HG03095 (cell line): ENCODE results near the gene LOXHD1.

Source experiments
- ATAC-seq: cut with Tn5 transposase; IDR thresholded peaks from one replicate; pipeline ENCODE4 v1.9.1; 2021; ENCODE audit warnings: moderate library complexity; ENCODE audit not compliant: unreplicated experiment

The LOXHD1 gene

GRCh38 chr18:46482831-46483230 lies 174.2 kb downstream of the LOXHD1 start:
- ATAC-seq = no peak

GRCh38 chr18:46481847-46482245 lies 175.2 kb downstream of the LOXHD1 start:
- ATAC-seq = no peak

- ATAC-seq = no peak
These were observed 175.8 kb downstream of the LOXHD1 start for GRCh38 chr18:46481048-46481846.

GRCh38 chr18:46480226-46480625 lies 176.8 kb downstream of the LOXHD1 start:
- no peak for ATAC-seq

- no peak for ATAC-seq
These were observed 178.2 kb downstream of the LOXHD1 start for GRCh38 chr18:46478796-46479195.

- no peak for ATAC-seq
These were observed 179.5 kb downstream of the LOXHD1 start for GRCh38 chr18:46477425-46478011.

GRCh38 chr18:46475390-46475752 lies 181.6 kb downstream of the LOXHD1 start:
- ATAC-seq = no peak

- no peak for ATAC-seq
These were observed 182.3 kb downstream of the LOXHD1 start for GRCh38 chr18:46474487-46475389.

GRCh38 chr18:46471809-46472498 lies 185.1 kb downstream of the LOXHD1 start:
- ATAC-seq = no peak

GRCh38 chr18:46470714-46471113 lies 186.3 kb downstream of the LOXHD1 start:
- no peak for ATAC-seq

GRCh38 chr18:46469186-46469915 lies 187.7 kb downstream of the LOXHD1 start:
- ATAC-seq = no peak

- no peak for ATAC-seq
These were observed 188.4 kb downstream of the LOXHD1 start for GRCh38 chr18:46468426-46469180.

- no peak for ATAC-seq
These were observed 190.5 kb downstream of the LOXHD1 start for GRCh38 chr18:46466234-46467160.

GRCh38 chr18:46464926-46465655 lies 191.9 kb downstream of the LOXHD1 start:
- ATAC-seq = no peak

- ATAC-seq = no peak
These were observed 194.5 kb downstream of the LOXHD1 start for GRCh38 chr18:46462523-46462922.

- ATAC-seq = no peak
These were observed 195.0 kb downstream of the LOXHD1 start for GRCh38 chr18:46461993-46462392.

- ATAC-seq = no peak
These were observed 196.3 kb downstream of the LOXHD1 start for GRCh38 chr18:46460754-46461153.
